NCI-H2196 treated with DMSO at 0.1 percent for 48 hours (cell line): Measurements from ENCODE around the gene PTPRG.

Experiments
- DNase-seq: peaks from one replicate; lab custom pipeline; 2025; ENCODE audit not compliant: unreplicated experiment; lab: John Stamatoyannopoulos, UW

Gene PTPRG

DNA sequence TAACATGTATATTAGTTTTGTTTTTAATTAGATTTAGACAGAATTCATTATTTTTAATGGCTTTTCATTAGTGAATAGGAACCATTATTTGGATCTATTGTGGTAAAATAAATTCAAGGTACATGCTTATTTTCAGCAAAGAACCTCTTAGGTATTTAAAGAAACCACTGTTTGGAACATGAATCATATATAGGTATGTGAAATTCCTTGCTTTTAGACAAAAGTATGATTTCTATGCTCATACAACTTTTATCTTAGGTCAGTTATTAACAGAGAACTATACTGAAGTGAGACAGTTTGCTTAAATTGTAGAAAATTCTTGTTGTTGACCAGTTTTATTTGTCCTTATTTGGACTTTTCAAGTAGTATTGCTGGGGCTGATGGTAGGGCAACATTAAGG lies 422.1 kb downstream of the PTPRG start:
- no peak for DNase-seq

DNA sequence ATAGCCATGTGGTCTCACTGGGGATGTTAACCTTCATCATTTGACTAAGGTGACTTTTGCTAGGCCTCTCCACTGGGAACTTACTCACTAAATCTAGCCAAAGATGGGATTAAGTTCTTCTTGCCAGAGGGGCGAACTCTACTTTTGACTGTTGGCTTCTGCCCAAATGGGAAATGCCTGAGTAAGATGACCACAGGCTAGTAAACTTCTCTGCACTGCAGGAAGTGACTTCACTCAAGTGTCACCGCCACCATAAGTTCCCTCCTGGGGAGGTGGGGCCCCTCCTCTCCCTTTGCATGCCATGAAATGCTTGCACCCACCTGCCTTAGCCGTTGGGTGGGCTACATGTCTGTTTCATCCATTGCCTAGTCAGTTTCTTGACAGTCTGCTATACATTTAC lies 423.6 kb downstream of the PTPRG start:
- DNase-seq: no peak

DNA sequence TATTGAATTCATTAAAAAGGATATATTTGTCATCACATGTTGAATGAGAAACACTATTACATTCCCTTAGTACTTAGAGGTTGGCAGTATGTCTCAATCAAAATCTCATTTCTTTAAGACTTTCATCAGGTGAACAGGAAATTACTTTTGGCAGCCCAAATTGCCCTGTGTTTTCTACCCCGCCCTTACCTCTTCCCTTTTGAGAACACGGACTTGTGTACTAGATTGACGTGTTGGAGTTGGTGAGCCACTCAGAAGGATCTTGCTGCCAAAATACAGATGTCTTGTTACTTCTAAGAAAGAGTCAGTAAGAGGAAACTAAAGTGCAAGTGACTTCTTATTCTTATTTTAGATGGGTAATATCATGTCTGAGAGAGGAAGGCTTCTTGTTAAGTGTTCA lies 425.1 kb downstream of the PTPRG start:
- DNase-seq: no peak

DNA sequence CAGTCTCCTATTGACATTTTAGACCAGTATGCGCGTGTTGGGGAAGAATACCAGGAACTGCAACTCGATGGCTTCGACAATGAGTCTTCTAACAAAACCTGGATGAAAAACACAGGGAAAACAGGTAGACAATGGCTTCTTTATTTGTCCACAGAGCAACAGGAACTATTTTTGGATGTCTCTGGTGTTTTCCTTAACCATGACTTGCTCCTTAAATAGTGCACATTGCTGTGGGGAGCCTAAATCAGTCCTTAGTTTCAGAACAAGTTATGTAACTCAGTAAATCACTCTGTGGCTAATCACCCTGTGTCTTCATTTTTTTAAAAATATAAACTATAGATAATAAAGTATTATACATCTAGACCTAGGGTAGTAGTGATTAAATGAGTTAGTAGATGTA lies 428.3 kb downstream of the PTPRG start:
- DNase-seq: no peak

DNA sequence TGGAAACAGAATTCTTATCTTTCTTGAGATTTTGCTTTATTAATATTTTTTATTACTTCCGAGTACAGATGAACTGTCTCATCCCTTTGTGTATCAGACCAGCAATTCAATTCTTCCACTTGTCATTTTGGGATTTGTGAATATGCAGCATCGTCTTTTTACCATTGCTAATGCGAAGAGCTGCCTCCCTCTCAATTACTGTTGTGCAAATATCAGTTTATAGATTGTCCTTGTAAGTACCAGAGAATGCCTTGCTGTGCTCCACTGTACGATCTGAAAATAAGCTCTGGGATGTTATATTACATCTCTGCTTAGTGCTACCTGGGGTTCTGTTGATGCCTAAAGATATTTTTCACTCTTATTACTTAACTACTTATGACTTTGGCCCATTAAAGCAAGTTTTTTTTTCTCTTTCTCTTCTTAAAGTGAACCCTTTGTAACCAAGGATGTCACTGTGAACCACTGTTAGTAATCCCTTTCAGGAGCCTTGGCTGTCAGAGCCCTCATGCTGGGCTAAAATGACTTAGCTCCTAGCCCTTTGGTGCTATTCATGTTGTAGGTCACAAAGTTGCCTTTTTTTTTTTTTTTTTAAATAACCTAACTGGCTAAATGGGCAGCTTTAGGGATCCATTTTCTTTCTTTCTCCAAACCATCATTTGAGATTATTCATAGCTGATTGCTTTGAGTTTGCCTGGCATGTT lies 429.1 kb downstream of the PTPRG start:
- DNase-seq: no peak

DNA sequence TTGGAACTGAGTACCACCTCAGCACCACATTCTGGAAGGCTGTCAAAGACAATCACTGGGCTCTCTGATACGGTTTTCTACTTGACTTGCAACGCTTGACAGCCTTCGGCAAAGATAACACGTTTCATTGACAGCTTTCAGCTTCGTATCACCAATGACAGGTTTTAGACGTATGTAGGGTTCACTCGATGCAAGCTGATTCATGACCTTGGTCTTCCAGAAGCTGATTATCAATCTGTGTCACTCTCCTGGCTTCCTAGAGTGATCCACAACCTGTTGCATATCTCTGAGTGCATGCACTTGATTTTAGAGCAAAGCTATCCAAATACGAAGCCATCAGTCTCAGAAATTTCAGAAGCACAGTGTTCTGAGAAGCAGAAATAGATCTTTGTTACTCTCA lies 430.3 kb downstream of the PTPRG start:
- DNase-seq: no peak

- DNase-seq: no peak
Observed at GRCh38 chr3:61996366-61996765, 435.0 kb downstream of the PTPRG start.

- DNase-seq: no peak
Observed at GRCh38 chr3:61997101-61997500, 435.7 kb downstream of the PTPRG start.

DNA sequence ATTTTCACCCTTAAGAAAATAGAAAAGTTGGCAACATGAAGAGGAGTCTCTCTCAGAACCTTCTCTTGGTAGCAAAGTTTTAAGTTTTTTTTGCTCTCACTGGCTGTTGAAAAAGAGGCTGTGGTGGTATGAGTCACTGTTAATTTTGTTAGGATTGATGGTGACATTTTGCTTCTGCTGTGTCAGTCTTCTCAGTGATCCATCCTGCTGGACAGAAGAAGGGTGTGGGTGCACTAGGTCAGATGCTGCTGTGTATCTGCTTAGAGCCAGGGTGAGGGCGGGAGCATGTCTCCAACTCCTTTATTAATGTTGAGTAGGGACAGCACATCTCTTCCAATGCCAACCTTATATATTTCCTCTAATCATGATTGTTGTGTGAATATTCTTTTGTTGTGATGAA lies 442.5 kb downstream of the PTPRG start:
- DNase-seq: no peak

DNA sequence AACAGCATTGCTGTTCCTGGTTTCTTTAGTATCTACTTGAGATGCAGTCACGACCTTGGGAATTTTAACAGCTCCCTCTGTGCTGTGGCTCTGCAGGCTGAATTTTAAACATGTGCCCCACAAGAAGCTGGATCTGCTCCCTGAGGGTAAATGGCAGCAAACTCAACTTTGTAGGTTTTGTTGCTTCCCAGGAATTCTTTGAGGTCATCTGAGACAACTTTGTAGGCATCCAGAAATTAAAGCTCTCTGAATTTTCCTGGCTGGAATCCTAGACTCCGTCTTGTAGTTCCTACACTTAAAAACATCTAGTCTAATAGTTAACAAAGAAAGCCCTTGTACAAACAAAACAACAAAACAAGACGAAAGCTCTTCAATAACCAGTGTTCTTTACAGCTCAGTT lies 445.7 kb downstream of the PTPRG start:
- no peak for DNase-seq

- DNase-seq: no peak
Observed at GRCh38 chr3:62010989-62011388, 449.6 kb downstream of the PTPRG start.

DNA sequence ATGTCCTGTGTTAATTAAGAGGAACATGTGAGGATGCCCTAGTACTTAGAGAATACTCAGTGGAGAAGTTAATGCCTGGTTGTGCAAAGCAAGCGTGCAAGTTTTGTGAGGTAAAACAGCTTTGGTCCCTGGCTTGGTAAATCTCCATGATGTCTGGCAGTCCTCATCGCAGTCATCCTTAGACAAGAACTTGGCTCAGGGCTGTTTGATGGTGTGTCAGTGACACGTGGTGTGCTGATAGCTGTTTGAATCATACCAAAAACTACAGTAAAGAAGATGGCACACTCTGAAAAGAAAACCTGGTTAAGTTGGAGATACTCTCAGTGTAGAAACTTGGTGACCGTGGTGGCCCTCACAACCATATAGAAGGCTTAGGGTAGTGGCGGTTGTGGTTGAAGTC lies 450.3 kb downstream of the PTPRG start:
- DNase-seq: no peak

DNA sequence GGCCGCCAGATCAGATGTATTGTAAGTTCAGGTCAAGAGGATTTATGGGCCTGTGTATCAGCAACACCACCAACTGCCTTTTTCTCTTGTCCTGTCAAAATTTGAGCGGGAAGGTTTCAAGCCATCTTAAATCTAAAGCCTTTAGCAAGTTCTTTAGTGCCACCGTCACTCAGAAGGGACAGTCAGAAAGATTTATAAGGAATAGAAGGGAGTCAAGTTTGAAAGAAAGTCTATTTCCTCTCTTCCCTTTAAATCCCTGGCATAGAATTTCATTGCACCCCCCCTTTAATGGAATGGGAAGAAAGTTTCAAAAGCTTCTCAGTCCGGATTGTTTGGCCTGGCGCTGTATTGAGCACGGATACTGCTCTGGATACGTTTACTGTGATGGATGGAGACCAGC lies 452.6 kb downstream of the PTPRG start:
- DNase-seq: no peak

DNA sequence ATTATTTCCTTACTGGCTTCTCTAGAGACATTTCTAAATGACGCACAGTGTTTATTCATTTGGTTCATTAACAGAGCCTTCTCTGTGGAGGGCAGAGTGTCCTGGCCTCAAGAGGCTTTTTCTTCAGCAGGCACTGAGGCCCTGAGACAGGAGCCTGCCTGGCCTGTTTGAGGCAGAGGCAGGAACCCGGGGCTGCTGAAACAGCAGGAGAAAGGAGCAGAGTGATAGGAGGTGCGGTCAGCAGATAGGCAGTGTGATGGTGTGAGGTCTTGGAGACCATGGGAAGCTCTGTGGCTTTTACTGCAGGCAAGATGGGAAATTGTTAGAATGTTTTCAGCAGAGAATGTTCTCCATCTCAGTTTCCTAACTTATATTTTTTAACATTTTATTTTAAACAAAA lies 453.7 kb downstream of the PTPRG start:
- no peak for DNase-seq

DNA sequence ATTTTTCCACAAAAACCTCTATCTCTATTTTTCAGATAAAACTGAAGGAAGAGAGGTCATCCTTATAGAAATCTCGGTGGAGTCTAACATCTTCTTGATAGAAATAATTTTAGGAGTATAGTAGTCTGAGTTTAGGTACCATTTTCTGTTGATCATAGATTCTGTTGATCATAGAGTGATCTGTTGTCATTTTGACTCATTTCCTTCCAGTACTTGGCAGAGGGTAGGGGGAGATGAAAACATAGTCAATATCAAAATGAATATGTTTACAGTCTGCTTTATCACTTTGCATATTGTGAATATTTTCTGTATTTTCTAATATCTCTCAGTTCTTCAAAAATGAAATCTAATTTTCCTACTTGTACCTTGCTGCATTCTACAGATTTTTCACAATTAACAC lies 458.5 kb downstream of the PTPRG start:
- DNase-seq: no peak

DNA sequence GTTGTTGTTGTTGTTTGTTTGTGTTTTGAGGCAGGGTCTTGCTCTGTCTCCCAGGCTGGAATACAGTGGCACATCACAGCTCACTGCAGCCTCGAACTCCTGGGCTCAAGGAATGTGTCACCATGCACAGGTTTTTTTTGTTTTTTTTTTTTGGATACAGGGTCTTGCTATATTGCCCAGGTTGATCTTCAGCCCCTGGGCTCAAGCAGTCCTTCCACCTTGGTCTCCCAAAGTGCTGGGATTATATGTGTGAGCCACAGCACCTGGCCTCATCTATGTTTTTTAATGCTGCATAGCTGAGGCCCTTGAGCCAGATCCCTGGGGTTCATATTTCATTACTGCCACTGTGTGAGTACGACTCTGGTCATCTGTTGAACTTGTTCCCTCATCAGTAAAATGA lies 459.3 kb downstream of the PTPRG start:
- no peak for DNase-seq

GRCh38 chr3:62022312-62022711 lies 460.9 kb downstream of the PTPRG start:
- no peak for DNase-seq

- no peak for DNase-seq
Observed at GRCh38 chr3:62024882-62025281, 463.5 kb downstream of the PTPRG start.

- no peak for DNase-seq
Observed at GRCh38 chr3:62025913-62026312, 464.5 kb downstream of the PTPRG start.

DNA sequence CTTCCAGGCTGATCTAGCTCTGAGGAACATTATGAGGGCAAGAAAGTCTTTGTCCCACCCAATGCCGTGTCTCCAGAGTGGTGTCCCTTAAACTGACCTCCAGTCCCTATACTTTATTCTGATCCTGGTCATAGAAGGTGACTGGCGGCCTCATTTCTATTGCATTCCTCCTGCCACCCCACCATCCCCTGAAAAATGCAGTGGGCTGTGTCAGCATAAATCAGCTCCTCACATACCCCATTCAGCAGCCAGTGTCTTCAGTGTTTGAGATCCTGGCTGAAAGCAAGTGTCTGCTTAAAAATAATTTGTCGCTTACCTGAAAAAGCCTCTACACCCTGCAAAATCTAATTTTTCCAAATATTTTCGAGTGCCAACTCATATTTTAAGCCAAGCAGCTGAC lies 465.9 kb downstream of the PTPRG start:
- DNase-seq: no peak

- DNase-seq: no peak
Observed at GRCh38 chr3:62027796-62028195, 466.4 kb downstream of the PTPRG start.

DNA sequence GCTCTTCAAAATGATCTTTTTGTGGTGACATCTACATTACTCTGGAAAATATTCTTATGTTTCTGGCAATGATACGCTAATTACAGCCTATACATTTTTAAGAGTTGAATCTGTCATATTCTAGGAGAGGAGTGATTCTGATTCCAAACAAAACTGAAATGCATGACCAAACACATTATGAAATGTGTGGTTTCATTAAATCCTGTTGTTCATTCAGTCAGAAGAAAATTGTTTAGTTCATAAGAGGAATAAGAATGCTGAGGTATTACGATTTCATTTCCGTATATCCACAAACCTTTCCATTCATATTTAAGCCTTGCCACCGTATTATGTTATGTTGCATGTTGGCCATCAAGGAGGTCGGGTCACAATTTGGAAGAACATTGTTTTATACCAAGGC lies 466.9 kb downstream of the PTPRG start:
- DNase-seq: no peak

- no peak for DNase-seq
Observed at GRCh38 chr3:62032738-62033137, 471.4 kb downstream of the PTPRG start.
